ENCODE data around the gene TEX44.

DNA sequence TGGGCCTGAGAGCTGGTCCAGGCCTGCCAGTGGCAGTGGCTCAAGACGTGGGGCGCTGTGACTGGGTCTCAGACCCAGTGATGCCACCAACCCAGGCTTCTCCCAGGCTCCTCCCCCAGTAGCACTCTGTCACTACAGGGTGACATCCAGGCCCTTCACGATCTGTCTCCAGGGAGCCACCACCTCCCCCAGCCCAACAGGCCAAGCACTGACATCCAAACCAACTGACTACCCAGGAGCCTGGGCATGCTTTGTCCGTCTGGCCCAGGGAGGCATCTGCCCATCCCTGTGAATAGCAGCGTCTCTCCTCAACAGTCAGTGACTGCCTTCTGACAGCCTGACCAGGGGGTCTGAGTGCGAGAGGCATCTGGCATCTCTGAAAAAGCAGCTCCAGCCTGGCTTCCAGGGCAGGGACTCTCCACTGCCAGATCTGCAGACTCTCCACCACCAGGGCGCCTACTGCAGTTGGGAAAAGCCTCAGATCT is 13.0 kb downstream of the TEX44 start:
- no peak for TF ChIP-seq POLR2A (IDR thresholded peaks at IDR 0.05; ENCODE audit: low read depth, low read length)
- no peak for TF ChIP-seq PAX5 (IDR thresholded peaks at IDR 0.05; ENCODE audit: insufficient read depth, low read length, severe bottlenecking)
- no peak for TF ChIP-seq TAF1 (IDR thresholded peaks at IDR 0.05; ENCODE audit: low read depth, low read length)

Measured in GM12891 (cell line).